GM12864 (cell line): ENCODE measurements around the gene SAP130.

Source experiments
- DNase-seq: peaks from one replicate; pipeline ENCODE4 v3.0.0-alpha.2; 2011; ENCODE audit warnings: low read depth
- H3K4me3 ChIP-seq: 2 replicates; pipeline ENCODE4 v1.5.1; 2011; ENCODE audit warnings: mild to moderate bottlenecking, low read depth, low read length, control low read depth
- CTCF ChIP-seq: IDR thresholded peaks from 2 replicates; pipeline ENCODE4 v1.5.1; 2011; ENCODE audit warnings: low read depth, mild to moderate bottlenecking, moderate library complexity, low read length, control low read depth, inconsistent platforms; ENCODE audit errors: missing control alignments

The SAP130 gene

GRCh38 chr2:127943186-127943585 lies 84.7 kb downstream of the SAP130 start:
- TF ChIP-seq CTCF, result no peak
- no peak for DNase-seq

GRCh38 chr2:127942002-127942401 lies 85.9 kb downstream of the SAP130 start:
- H3K4me3 ChIP-seq, result no peak overlapping the region
- DNase-seq, result no peak
- no peak for TF ChIP-seq CTCF

More at GRCh38 chr2:127943186-127943585, 84.7 kb downstream of the SAP130 start:
- no peak overlapping the region for H3K4me3 ChIP-seq

- no peak for TF ChIP-seq CTCF
- no peak overlapping the region for H3K4me3 ChIP-seq
- DNase-seq, result no peak
Observed at GRCh38 chr2:127941461-127941860, 86.4 kb downstream of the SAP130 start.

- TF ChIP-seq CTCF, result no peak
- H3K4me3 ChIP-seq, result no peak overlapping the region
- DNase-seq, result no peak
Observed at GRCh38 chr2:127940641-127941040, 87.2 kb downstream of the SAP130 start.

GRCh38 chr2:127935337-127935736 lies 92.5 kb downstream of the SAP130 start:
- H3K4me3 ChIP-seq, result no peak overlapping the region
- no peak for TF ChIP-seq CTCF
- DNase-seq, result no peak

GRCh38 chr2:127932199-127932876 lies 95.5 kb downstream of the SAP130 start:
- DNase-seq, result no peak
- no peak for TF ChIP-seq CTCF

GRCh38 chr2:127929449-127929848 lies 98.4 kb downstream of the SAP130 start:
- no peak for TF ChIP-seq CTCF
- no peak for DNase-seq
- no peak overlapping the region for H3K4me3 ChIP-seq

More at GRCh38 chr2:127932199-127932876, 95.5 kb downstream of the SAP130 start:
- H3K4me3 ChIP-seq, result no peak overlapping the region
